ENCODE results near the gene SLU7. TPM values are rescaled to one million over a fixed set of nuclear protein-coding genes. Genes with fewer than 3 reads are reported as not detected.

The SLU7 gene
- total RNA-seq, 4 donors from 2014 or later, result 43.5 to 82.0 (median 69.5) TPM

GRCh38 chr5:160382346-160382745 is 36.5 kb downstream of the SLU7 start:
- Histone ChIP-seq H3K36me3 (no peaks in the 10 kb centered on the region), H3K9me3 (peaks cover 0 to 8% (median 2%) of the 10 kb centered on the region in 4 donors), H3K27ac (replicated peaks in 1 of 4) (no peak overlapping the region), H3K27me3 (no peaks in the 10 kb centered on the region), H3K4me3 (no peak overlapping the region), H3K4me1 (peaks cover 0 to 11% (median 4%) of the 10 kb centered on the region in 4 donors)
- intact Hi-C loops (cut with DNase I), result no loop called here
- 65% methylated on average over 3 of the region's 3 CpGs for WGBS
- TF ChIP-seq POLR2AphosphoS5 (IDR thresholded peaks at IDR 0.05), result no peak
- no peak for TF ChIP-seq EP300 (IDR thresholded peaks at IDR 0.05)
- TF ChIP-seq CTCF (IDR thresholded peaks at IDR 0.05), result no peak
- TF ChIP-seq POLR2A (IDR thresholded peaks at IDR 0.05; ENCODE audit: low read depth), result no peak
- no peak for DNase-seq (ENCODE audit: extremely low spot score)

- 71% methylated on average over 2 of the region's 2 CpGs for WGBS
- no peaks in the 10 kb centered on the region for H3K27me3 ChIP-seq
- peaks cover 0 to 11% (median 4%) of the 10 kb centered on the region in 4 donors for H3K4me1 ChIP-seq
- H3K4me3 ChIP-seq, result no peak overlapping the region
- intact Hi-C loops (cut with DNase I), result no loop called here
- H3K27ac ChIP-seq (replicated peaks in 1 of 4), result no peak overlapping the region
- TF ChIP-seq POLR2A (IDR thresholded peaks at IDR 0.05; ENCODE audit: low read depth), result no peak
- DNase-seq (ENCODE audit: extremely low spot score), result no peak
- H3K36me3 ChIP-seq, result no peaks in the 10 kb centered on the region
- H3K9me3 ChIP-seq, result no peaks in the 10 kb centered on the region
These were observed 38.8 kb downstream of the SLU7 start for GRCh38 chr5:160380041-160380440.

GRCh38 chr5:160379511-160379910 is 39.4 kb downstream of the SLU7 start:
- no peak overlapping the region for H3K27ac ChIP-seq (replicated peaks in 1 of 4)
- 60% methylated on average over 4 of the region's 4 CpGs for WGBS
- no peaks in the 10 kb centered on the region for H3K27me3 ChIP-seq
- no peaks in the 10 kb centered on the region for H3K9me3 ChIP-seq
- intact Hi-C loops (cut with DNase I), result no loop called here
- DNase-seq (ENCODE audit: extremely low spot score), result no peak
- no peak overlapping the region for H3K4me3 ChIP-seq
- no peak for TF ChIP-seq EP300 (IDR thresholded peaks at IDR 0.05)
- TF ChIP-seq CTCF (IDR thresholded peaks at IDR 0.05), result no peak
- no peak for TF ChIP-seq POLR2A (IDR thresholded peaks at IDR 0.05; ENCODE audit: low read depth)
- no peak for TF ChIP-seq POLR2AphosphoS5 (IDR thresholded peaks at IDR 0.05)
- H3K4me1 ChIP-seq, result peaks cover 0 to 11% (median 4%) of the 10 kb centered on the region in 4 donors
- H3K36me3 ChIP-seq, result no peaks in the 10 kb centered on the region

- intact Hi-C loops (cut with DNase I), result no loop called here
- Histone ChIP-seq H3K27ac (replicated peaks in 1 of 4) (no peak overlapping the region), H3K4me1 (peaks cover 0 to 11% (median 4%) of the 10 kb centered on the region in 4 donors), H3K4me3 (no peak overlapping the region), H3K9me3 (no peaks in the 10 kb centered on the region), H3K27me3 (no peaks in the 10 kb centered on the region), H3K36me3 (no peaks in the 10 kb centered on the region)
- no peak for DNase-seq (ENCODE audit: extremely low spot score)
- 81% methylated on average over 2 of the region's 2 CpGs for WGBS
- no peak for TF ChIP-seq CTCF (IDR thresholded peaks at IDR 0.05)
These were observed 40.6 kb downstream of the SLU7 start for GRCh38 chr5:160378330-160378729.

GRCh38 chr5:160377651-160378050 is 41.2 kb downstream of the SLU7 start:
- no peak for DNase-seq (ENCODE audit: extremely low spot score)
- 77% methylated on average over 5 of the region's 5 CpGs for WGBS
- intact Hi-C loops (cut with DNase I), result no loop called here
- Histone ChIP-seq H3K9me3 (no peaks in the 10 kb centered on the region), H3K27me3 (no peaks in the 10 kb centered on the region), H3K4me1 (peaks cover 0 to 11% (median 4%) of the 10 kb centered on the region in 4 donors), H3K36me3 (no peaks in the 10 kb centered on the region), H3K27ac (replicated peaks in 1 of 4) (no peak overlapping the region), H3K4me3 (no peak overlapping the region)
- TF ChIP-seq CTCF (IDR thresholded peaks at IDR 0.05), result no peak
- TF ChIP-seq EP300 (IDR thresholded peaks at IDR 0.05), result no peak
- TF ChIP-seq POLR2A (IDR thresholded peaks at IDR 0.05; ENCODE audit: low read depth), result no peak
- TF ChIP-seq POLR2AphosphoS5 (IDR thresholded peaks at IDR 0.05), result no peak
